ENCODE measurements around the gene RPP14.

Gene RPP14

GRCh38 chr3:58359621-58360020, 53.6 kb downstream of the RPP14 start:
- DNase-seq, result no peak

GRCh38 chr3:58361866-58362265, 55.8 kb downstream of the RPP14 start:
- DNase-seq, result no peak

- no peak for DNase-seq
Measured at GRCh38 chr3:58366699-58367098, 60.7 kb downstream of the RPP14 start.

- DNase-seq, result no peak
Measured at GRCh38 chr3:58369038-58369437, 63.0 kb downstream of the RPP14 start.
